Fibroblast of skin of right biceps (primary cell): Measurements from ENCODE around the gene TLR9.
A peak's percentile ranks its signal among the peaks of the same experiment; 100 is the strongest.

ENCODE experiments used
- DNase-seq: peaks from one replicate; pipeline ENCODE4 v3.0.0-alpha.2; 2013

The TLR9 gene

GRCh38 chr3:52230461-52230860 lies 5.0 kb upstream of the TLR9 start:
- DNase-seq = no peak

DNA sequence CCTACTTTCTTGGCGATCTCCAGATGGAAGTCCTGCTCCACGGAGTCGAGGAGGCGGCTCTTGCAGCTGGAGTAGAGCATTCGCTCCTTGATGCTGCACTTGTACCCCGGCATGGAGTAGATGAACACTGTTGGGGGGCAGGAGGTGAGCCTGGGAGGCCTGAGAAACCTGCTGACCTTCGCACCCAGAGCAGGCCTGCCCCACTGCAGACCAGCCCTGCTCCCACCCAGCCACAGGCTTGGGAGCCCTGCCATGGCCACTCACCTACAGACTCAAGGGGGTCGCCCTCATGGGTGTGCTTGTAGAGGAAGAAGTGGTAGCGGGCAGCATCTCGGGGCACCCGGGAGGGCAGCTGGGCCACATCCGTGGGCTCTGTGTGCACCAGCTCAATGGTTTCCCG lies 4.2 kb upstream of the TLR9 start:
- no peak for DNase-seq

DNA sequence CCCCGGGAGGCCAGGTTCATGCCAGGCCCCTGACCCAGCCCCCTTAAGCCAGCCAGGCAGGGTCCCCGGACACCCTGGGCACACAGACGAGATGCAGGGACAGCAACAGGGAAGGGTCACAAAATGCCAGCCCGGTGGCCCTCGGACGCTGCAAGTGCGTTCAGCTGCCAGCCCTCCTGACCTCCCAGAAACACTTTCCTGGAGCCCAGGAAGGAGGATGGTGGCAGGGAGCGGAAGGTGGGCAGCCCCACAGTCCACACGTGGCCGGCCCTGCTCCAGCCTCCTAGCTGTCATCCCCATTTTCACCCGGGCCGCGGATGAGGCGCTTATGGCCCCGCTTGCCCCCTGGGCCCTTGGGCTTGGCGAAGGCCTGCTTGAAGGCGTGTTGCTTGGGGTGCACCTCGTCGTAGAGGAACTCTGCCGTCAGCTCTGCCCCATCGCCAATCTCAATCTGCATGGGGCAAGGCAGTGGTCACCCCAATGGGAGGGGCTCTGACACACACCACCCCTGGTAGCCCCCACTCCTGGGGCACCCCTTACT lies 3.4 kb upstream of the TLR9 start:
- no peak for DNase-seq

DNA sequence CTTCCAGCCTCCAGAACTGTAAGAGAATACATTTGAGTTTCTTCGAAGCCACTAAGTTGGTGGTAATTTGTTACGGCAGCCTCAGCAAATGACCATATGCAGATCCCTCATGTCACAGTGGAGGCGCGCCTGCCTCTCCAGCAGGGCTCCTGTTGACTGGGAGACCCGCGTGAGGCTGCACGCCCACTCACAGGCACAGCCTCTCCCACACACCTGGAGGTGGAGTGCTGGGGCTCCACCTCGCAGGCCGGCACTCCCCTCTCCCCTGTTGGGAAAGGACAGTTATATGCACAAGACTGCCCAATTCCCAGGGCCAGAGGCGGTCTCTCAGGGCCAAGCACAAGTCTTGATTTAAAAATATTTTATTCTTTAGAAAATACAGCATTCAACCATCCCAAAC lies 2.8 kb upstream of the TLR9 start:
- no peak for DNase-seq

GRCh38 chr3:52227766-52228165 lies 2.3 kb upstream of the TLR9 start:
- DNase-seq = no peak

DNA sequence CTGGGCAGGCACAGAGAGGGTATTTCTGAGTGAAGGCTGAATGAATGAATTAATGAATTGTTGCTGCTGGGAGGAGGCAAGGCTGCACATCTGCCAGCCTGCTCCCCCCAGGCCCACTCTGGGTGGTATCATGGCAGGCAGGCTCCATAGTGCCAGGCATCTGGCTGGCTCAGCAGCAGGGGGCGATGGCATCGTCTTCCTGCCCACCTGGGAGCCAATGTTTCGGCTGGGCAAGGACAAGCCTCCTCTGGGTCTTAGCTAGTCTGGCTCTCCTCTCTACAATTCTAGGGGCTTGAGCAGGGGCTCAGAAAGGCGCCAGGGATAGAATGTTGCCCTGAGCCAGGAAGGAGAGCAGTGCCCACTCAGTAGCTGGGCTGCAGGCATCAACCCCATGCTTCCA lies 1.7 kb upstream of the TLR9 start:
- DNase-seq = no peak

- DNase-seq = no peak
These were observed 878 bp upstream of the TLR9 start for GRCh38 chr3:52226229-52226817.

DNA sequence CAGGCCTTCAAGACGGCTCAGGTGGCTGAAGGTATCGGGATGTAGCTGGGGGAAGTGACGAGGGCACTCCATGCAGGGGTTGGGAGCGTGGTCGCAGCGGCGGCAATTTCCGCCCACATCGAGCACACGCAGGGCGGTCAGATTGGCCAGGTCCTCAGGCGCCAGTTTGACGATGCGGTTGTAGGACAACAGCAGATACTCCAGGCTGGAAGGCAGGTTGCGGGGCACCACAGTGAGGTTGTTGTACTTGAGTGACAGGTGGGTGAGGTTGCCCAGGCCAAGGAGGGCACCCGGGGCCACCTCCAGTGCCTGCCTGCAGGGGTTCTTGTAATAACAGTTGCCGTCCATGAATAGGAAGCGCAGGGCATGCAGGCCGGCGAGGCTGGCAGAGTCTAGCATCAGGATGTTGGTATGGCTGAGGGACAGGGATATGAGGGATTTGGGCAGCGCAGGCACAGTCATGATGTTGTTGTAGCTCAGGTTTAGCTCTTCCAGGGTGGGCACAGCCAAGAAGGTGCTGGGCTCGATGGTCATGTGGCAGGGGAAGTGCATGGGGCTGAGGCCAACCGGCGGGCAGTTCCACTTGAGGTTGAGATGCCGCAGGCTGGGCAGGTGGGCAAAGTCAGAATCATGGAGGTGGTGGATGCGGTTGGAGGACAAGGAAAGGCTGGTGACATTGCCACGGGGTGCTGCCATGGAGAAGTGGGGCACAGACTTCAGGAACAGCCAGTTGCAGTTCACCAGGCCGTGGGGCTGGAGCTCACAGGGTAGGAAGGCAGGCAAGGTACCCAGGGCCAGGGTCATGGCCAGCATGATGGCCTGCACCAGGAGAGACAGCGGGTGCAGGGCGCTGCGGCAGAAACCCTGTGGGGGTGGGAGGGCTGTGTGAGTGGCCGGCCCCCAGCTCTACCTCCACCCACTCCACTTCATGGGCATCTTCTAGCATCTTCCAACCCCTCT lies 1.7 kb downstream of the TLR9 start:
- no peak for DNase-seq

GRCh38 chr3:52222319-52223221 lies 2.9 kb downstream of the TLR9 start:
- DNase-seq = no peak

DNA sequence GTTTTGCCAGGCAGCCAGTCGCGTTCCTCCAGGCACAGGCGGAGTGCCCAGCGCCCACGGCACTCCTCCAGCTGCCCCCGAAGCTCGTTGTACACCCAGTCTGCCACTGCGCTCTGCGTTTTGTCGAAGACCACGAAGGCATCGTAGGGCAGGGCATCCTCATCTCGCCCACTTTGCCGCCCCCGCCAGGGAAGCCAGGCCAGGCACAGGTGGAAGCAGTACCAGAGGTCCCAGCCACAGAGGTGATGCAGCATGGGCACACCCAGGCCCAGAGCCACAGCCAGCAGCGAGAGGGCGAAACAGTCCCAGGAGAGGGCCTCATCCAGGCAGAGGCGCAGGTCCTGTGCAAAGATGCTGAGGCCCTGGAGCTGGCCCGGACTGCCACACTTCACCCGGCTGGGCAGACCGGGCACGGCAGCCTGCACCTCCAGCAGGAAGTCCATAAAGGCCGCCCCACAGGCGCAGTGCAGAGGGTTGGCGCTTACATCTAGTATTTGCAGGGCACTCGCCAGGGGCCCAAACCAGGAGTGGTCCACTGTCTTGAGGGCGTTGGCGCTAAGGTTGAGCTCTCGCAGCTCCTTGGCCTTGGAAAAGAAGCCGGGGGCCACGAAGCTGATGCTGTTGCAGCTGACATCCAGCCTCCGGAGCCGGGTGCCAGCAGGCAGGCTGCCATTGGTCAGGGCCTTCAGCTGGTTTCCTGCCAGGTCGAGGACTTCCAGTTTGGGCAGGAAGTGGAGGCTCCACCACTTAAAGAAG lies 3.7 kb downstream of the TLR9 start:
- no peak for DNase-seq

DNA sequence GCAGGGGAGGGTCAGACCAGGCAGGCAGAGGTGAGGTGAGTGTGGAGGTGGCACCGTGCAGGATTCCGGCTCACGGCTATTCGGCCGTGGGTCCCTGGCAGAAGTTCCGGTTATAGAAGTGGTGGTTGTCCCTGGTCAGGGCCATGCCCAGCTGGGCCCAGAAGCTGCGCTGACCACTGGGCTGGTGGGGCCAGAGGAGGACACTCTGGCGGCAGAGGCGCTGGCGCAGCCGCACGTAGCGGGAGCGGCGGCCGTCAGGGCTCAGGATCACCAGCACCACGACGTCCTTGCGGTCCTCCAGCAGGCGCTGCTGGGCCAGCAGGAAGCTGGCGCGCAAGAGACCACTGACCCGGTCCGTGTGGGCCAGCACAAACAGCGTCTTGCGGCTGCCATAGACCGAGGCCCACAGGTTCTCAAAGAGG lies 4.3 kb downstream of the TLR9 start:
- DNase-seq = no peak

DNA sequence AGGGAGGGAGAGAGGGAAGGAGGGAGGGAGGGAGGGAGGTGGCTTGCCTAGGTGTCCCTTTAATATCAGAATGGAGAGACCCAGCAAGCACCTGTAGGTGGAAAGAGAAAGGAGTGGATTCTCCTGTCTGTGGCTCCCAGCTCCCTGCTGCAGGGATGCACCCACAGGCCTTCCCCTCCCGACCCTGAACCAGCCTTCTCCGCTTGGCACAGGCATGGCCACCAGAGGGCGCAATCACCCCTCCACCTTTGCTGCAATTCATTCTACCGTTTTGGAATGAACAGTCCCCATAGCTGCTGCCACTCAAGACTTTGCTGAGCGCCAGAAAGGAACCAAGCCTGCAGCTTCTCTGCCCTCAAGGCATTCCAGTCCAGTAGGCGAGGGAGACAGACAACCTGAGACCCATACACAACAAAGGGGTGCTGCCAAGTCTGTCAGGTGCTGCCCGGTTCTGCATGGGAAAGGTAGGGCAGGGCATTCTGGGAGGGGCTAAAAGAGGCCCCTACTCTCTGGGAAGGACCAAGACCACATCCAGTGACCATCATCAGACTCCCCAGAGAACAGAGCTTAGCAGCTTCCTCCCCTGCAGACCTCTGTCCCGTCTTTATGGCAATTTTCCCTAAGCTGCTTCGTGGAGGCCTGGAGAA lies 4.9 kb downstream of the TLR9 start:
- DNase-seq = peak; percentile 59

GRCh38 chr3:52218937-52219650 lies 6.4 kb downstream of the TLR9 start:
- DNase-seq = no peak

- DNase-seq = no peak
These were observed 7.0 kb downstream of the TLR9 start for GRCh38 chr3:52218454-52218853.

DNA sequence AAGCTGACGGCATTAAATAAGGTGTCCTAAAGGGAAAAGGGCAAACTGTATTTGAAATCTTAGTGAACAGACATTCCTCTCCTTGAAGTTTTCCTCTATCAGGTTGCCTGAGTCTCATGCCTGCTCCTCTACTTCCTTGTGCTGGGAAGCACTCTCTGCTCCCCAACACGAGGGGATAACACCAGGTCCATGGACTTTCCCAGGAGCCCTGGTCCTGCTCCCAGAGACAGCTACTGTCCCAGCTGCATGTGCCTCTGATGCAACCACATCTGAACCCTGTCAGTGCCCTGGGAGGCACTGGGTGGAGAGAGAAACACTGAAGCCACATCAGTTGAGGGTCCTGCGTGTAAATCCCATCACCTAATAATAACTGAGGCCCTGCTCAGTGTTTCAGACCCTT lies 7.4 kb downstream of the TLR9 start:
- no peak for DNase-seq

DNA sequence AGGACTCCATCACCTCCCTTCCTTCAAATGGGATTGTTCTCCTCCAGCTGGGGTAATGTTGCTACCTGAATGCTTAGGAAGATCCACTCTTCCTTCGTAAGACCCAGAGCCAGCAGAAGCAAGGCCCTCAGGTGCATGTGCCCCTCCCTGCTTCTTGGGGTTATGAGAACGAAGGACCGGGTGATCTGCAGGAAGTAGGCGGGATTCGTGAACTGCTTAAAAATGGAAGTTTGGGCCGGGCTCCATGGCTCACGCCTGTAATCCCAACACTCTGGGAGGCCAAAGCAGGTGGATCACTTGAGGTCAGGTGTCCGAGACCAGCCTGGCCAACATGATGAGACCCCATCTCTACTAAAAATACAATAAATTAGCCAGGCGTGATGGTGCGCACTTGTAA lies 8.0 kb downstream of the TLR9 start:
- no peak for DNase-seq

DNA sequence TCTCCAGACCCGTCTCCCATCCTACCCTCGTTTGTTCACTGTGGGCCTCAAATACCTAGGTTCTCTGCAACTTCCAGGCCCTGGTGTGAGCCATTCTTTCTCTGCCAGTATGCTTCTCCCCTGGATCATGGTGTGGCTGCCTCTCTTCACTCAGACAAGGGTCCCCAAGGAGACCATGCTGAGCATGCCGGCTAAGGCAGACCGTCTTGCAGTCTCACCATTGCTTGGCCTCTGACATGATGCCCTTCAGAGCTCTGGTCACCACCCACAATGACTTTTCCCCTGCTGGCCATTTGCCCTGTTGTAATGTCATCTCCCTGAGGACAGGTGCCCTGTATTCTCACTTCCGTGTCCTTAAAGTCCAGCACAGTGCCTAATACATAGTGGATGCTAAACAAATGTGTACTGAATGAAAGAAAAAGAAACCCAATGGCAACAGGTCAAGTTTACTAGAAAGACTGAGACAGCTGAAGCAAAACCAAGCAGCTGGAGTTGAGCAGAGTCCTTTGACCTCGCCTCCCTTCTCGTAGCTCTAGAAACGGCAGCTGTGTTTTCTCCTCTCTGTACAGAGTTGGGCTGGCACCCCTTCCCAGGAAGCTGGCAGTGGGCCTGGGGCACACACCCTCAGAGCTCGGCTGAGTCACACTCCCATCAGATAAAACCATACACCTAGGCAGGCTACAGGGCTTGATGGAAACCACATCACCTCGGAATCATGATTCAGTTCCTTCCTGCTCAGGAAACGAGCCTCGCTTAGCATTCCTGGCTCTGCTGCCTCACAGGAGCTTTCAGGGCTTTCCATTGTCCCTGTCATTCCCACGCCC lies 8.6 kb downstream of the TLR9 start:
- peak; percentile 53 for DNase-seq

DNA sequence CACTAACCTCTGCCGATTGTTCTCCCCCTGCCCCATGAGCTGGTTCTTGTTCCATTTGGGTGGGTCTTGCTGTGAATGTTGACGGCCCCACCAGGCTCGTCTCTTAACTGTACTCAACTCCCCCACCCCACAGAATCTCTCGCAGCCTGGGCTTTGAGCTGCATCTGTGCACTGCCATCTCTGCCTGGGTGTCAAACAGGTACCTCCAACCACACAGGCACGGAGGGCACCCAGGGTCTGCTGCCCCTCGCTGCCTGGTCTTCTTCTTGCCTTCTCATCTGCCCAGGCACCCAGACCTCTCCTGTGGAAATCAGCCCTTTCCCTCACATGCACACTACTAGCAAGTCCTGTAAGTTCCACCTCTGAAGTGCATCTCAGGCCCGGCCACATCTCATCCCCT lies 10.1 kb downstream of the TLR9 start:
- no peak for DNase-seq

GRCh38 chr3:52213901-52214300 lies 11.5 kb downstream of the TLR9 start:
- no peak for DNase-seq

DNA sequence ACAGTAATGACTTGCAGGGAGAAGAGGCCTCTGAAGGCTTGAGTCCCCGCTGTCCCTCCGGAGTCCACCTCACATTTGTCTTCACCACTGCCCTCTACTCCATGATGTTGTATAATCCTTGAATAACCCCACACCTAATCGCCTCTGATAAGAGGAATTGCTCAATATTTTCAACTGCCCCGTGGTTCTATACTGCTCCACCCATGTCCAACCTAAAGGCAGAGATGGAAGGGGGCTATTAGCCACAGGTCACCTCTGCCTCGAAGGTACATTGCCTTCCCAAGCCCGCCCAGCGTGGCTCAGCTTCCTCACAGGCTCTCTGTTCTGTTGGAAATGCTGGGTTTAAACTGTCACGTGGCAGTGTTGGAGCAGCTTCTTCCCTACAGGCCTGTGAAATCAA lies 12.4 kb downstream of the TLR9 start:
- no peak for DNase-seq
